Measurements from ENCODE around the gene KCNQ5. TPM values are rescaled to one million over a fixed set of nuclear protein-coding genes. Genes with fewer than 3 reads are reported as not detected.

Gene KCNQ5
- polyA plus RNA-seq, 1 donor (not counting 4 experiments of a cell fraction or from before 2014, with no cell fraction given) = 3.4 TPM

DNA sequence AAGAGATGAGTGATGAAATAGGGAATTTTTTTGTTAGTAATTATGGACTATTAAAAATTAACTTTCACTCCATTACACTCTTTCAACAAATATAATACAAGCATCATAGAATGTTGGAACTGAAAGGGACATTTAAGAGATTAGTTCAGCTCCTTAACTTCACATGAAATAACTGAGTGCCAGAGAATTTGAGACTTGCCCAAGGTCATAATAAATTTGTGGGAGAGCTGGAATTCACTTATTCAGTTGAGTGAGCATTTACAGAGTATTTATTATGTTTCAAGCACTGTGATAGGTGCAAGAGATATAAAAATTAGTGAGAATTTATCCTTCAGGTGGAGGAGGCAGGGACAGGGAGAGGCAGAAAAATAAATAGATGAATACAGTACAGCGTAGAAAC is 154.6 kb downstream of the KCNQ5 start:
- no peaks in the 10 kb centered on the region for H3K4me1 ChIP-seq (ENCODE audit: control insufficient read depth, extremely low read depth, insufficient read depth, low read length)
- H2AFZ ChIP-seq (ENCODE audit: control insufficient read depth, low read length) = no peak overlapping the region
- H3K27me3 ChIP-seq (ENCODE audit: control insufficient read depth, extremely low read depth, insufficient read depth, low read length) = no peaks in the 10 kb centered on the region
- dilution Hi-C loops (cut with MboI; ENCODE audit: extremely low pct_ligation_motif_present, low sequenced_read_pairs) = no loop called here
- H3K4me3 ChIP-seq (ENCODE audit: control insufficient read depth in 2 of 3, extremely low read depth in 1 of 3, insufficient read depth in 2 of 3, low read depth in 1 of 3, low read length in 3 of 3) = no peak overlapping the region
- no peaks in the 10 kb centered on the region for H3K36me3 ChIP-seq (ENCODE audit: control insufficient read depth in 2 of 2, extremely low read depth in 1 of 2, insufficient read depth in 2 of 2, low read length in 2 of 2)
- H3K27ac ChIP-seq (ENCODE audit: control insufficient read depth, insufficient read depth, low read length) = no peak overlapping the region
- H3K9me1 ChIP-seq (ENCODE audit: control insufficient read depth, extremely low read depth, insufficient read depth, low read length) = no peaks in the 10 kb centered on the region
- TF ChIP-seq CTCF (optimal IDR thresholded peaks at IDR 0.05 in 1 of 3, IDR thresholded peaks at IDR 0.05 in 1 of 3, conservative IDR thresholded peaks at IDR 0.05 in 1 of 3; ENCODE audit: extremely low read depth in 1 of 3, insufficient read depth in 2 of 3, low read length in 3 of 3) = no peak
- no peak for TF ChIP-seq EZH2 (IDR thresholded peaks at IDR 0.05; ENCODE audit: low read length)
- no peak overlapping the region for H3K4me2 ChIP-seq (ENCODE audit: control insufficient read depth, extremely low read depth, insufficient read depth, low read depth, low read length)
- no peak overlapping the region for H3K9ac ChIP-seq (ENCODE audit: control insufficient read depth, extremely low read depth, insufficient read depth, low read length)
- no peak for DNase-seq (ENCODE audit: low read depth, low spot score)
- H4K20me1 ChIP-seq (ENCODE audit: control insufficient read depth, extremely low read depth, insufficient read depth, low read length) = no peaks in the 10 kb centered on the region
- no peaks in the 10 kb centered on the region for H3K79me2 ChIP-seq (ENCODE audit: control insufficient read depth, insufficient read depth, low read length)
- no peak for FAIRE-seq
- H3K9me3 ChIP-seq (ENCODE audit: control insufficient read depth, low read depth, low read length) = no peaks in the 10 kb centered on the region

GRCh38 chr6:72781624-72782023 is 159.8 kb downstream of the KCNQ5 start:
- no peaks in the 10 kb centered on the region for H3K27me3 ChIP-seq (ENCODE audit: control insufficient read depth, extremely low read depth, insufficient read depth, low read length)
- no peaks in the 10 kb centered on the region for H4K20me1 ChIP-seq (ENCODE audit: control insufficient read depth, extremely low read depth, insufficient read depth, low read length)
- H3K9me3 ChIP-seq (ENCODE audit: control insufficient read depth, low read depth, low read length) = no peaks in the 10 kb centered on the region
- no peak overlapping the region for H2AFZ ChIP-seq (ENCODE audit: control insufficient read depth, low read length)
- TF ChIP-seq EZH2 (IDR thresholded peaks at IDR 0.05; ENCODE audit: low read length) (no peak), CTCF (optimal IDR thresholded peaks at IDR 0.05 in 1 of 3, IDR thresholded peaks at IDR 0.05 in 1 of 3, conservative IDR thresholded peaks at IDR 0.05 in 1 of 3; ENCODE audit: extremely low read depth in 1 of 3, insufficient read depth in 2 of 3, low read length in 3 of 3) (no peak)
- no peak overlapping the region for H3K4me3 ChIP-seq (ENCODE audit: control insufficient read depth in 2 of 3, extremely low read depth in 1 of 3, insufficient read depth in 2 of 3, low read depth in 1 of 3, low read length in 3 of 3)
- no peaks in the 10 kb centered on the region for H3K36me3 ChIP-seq (ENCODE audit: control insufficient read depth in 2 of 2, extremely low read depth in 1 of 2, insufficient read depth in 2 of 2, low read length in 2 of 2)
- no peak overlapping the region for H3K27ac ChIP-seq (ENCODE audit: control insufficient read depth, insufficient read depth, low read length)
- no peak overlapping the region for H3K4me2 ChIP-seq (ENCODE audit: control insufficient read depth, extremely low read depth, insufficient read depth, low read depth, low read length)
- FAIRE-seq (no peak), DNase-seq (ENCODE audit: low read depth, low spot score) (no peak)
- H3K79me2 ChIP-seq (ENCODE audit: control insufficient read depth, insufficient read depth, low read length) = no peaks in the 10 kb centered on the region
- no peaks in the 10 kb centered on the region for H3K9me1 ChIP-seq (ENCODE audit: control insufficient read depth, extremely low read depth, insufficient read depth, low read length)
- no peak overlapping the region for H3K9ac ChIP-seq (ENCODE audit: control insufficient read depth, extremely low read depth, insufficient read depth, low read length)
- H3K4me1 ChIP-seq (ENCODE audit: control insufficient read depth, extremely low read depth, insufficient read depth, low read length) = peaks cover 21% of the 10 kb centered on the region
- dilution Hi-C loops (cut with MboI; ENCODE audit: extremely low pct_ligation_motif_present, low sequenced_read_pairs) = no loop called here

All from keratinocyte (primary cell).